Neural cell (in vitro differentiated cells): ENCODE results near the gene GPC1.

Experiments
- CTCF ChIP-seq: fragments of 450-650 bp; IDR thresholded peaks from 2 replicates; pipeline ENCODE4 v1.5.1; 2014; ENCODE audit warnings: antibody characterized with exemption, mild to moderate bottlenecking, moderate library complexity; ENCODE audit not compliant: poor library complexity, severe bottlenecking
- EP300 ChIP-seq: fragments of 450-650 bp; conservative IDR thresholded peaks from 2 replicates; pipeline ENCODE4 v1.6.1; 2014; ENCODE audit warnings: antibody characterized with exemption, mild to moderate bottlenecking, moderate library complexity; ENCODE audit not compliant: poor library complexity, severe bottlenecking
- EZH2 ChIP-seq: fragments of 200-600, 300-800 bp; shearing (Covaris generic), sonication (generic); IDR thresholded peaks from 2 replicates; pipeline ENCODE4 v1.6.1; 2014; ENCODE audit warnings: antibody characterized with exemption, low read length, borderline replicate concordance, mild to moderate bottlenecking; ENCODE audit not compliant: insufficient read depth, poor library complexity, severe bottlenecking
- MXI1 ChIP-seq: fragments of 450-650 bp; conservative IDR thresholded peaks from 2 replicates; pipeline ENCODE4 v1.6.1; 2014; ENCODE audit warnings: antibody characterized with exemption, mild to moderate bottlenecking; ENCODE audit not compliant: poor library complexity, severe bottlenecking
- RAD21 ChIP-seq: fragments of 450-650 bp; conservative IDR thresholded peaks from 2 replicates; pipeline ENCODE4 v1.6.1; 2014; ENCODE audit warnings: antibody characterized with exemption, mild to moderate bottlenecking, moderate library complexity

- no peak for TF ChIP-seq MXI1
- TF ChIP-seq RAD21 = no peak
- no peak for TF ChIP-seq CTCF
- no peak for TF ChIP-seq EP300
- TF ChIP-seq EZH2 = no peak
Measured at GRCh38 chr2:240410004-240410403, 25.5 kb upstream of the GPC1 start.
